Measurements from ENCODE around the gene SLC26A1.

Gene SLC26A1

DNA sequence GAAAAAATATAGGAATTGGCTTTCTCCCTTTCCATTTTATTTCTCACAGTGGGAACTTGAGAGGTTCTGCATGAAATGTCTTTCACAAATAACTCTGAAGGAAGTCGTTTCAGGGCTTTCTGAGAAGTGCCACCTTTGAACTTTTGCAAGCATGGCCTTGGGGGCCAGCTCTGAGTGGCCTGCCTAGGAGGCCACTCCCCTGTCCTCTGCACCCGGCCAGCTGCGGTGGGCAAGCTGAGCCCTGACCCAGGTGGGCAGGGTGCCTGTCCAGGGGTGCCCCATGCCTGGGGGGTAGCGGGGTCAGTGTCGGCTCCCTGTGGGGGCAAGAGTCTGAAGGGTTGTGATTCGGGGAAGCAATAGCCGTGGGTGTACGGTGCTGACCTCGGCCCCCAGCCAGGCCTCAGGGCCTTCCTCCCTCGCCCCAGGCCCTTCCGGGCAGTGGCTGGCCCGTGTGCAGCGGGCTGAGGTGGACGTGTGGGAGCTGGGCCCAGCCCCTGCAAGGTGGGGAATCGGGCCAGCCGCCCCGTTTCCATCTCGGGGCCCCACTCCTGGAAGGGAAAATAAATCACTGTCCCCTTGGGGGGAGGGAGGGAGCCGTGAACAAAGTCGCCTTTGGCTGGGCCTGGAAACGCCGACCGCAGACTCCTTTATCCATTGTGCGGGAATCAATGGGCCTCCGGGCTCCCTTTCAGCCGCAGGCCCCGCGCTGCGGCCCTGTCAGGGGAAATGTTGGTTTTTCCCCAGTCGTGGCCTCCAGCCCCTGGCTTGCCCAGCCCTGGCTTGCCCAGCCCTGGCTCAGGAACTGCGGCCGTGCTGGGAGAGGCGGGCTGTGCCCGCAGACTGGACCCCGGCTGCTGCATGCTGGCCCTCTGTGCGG, 21.3 kb upstream of the SLC26A1 start:
- no peak for DNase-seq (ENCODE audit: low read depth in 2 of 2)

DNA sequence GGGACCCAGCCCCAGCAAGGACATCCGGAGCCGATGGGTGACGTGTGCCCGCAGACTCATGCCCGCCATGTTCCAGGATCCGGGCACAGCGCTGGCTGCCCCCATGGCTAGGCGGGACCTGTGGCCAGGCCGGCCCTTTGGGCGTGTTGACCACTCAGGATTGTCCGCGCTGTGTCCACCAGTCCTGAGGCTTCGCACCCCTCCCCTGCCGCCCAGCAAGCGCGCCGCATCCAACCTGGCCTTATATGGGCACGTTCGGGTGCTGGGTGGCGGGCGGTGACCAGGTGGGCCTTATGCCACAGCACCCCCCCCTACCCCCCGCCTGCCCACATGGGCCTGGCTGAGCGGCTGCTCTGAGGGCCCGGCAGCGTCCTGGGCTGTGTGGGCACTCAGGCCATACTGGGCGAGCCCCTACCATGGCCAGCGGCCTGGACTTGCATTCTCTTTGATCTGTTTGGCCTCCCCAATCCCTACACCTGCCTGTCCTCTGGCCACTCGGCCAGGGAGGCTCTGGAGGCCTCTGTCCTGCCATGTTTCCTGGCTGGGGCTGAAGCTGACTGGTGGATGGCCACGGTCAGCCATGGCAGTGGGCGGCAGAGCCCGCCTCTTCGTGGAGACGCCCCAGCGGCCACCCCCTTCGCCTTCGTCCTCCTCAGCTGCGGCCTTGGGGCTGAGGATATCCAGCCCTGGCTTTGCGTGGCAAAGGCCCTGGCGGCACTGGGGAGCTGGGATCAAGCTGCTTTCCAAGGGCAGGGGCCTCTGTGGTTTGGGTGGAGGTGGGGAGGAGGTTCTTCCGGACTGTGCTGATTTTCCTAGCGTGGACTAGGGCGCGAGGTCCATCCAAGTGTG, 20.2 kb upstream of the SLC26A1 start:
- no peak for DNase-seq (ENCODE audit: low read depth in 2 of 2)

DNA sequence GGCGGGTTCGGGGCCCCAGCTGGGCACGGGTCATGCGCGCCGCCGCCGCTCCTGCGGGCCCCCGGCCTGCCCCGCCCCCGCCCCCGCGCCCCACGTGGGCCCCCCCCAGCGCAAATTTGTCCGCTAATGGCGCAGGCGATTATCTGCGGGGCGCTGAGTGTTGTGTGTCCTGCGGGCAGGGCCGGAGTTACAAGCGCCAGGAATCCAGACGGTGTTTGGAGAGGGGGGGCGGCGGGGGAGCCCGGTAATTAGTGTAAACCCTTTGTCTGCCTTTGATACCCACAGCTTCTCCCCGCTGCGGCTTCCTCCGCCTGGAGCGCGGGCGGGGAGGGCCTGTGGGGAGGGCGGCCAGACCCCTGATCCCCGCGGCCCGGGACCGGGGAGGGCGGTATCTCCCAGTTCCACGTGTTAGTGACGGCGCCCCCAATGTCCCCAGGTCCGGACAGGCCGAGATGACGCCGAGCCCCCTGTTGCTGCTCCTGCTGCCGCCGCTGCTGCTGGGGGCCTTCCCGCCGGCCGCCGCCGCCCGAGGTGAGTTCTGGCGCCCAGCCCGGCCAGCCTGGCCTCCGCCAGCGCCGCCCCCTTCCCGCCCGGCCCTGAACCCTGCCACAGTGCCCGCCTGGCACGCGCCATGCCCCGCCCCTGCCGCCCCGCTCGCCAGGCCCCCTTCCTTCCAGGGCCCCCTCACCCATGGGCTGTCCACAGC, 19.0 kb upstream of the SLC26A1 start:
- peak; percentile 11 to 23 for DNase-seq (ENCODE audit: low read depth in 2 of 2)

DNA sequence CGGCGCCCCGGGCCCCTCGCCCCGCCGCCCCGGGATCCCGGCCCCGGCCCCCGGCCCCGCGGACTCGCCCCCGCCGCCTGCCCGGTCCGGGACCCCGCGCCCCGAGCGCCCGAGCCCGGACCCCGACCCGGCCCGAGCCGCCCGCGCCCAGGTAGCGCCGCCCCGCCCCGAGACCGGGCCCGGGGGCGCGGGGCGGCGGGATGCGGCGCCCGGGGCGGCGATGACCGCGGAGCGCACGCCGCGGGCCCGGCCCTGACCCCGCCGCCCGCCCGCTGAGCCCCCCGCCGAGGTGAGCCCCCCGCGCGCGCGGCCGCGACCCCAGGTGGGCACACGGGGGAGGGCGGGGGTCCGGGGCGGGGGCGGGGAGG, 18.4 kb upstream of the SLC26A1 start:
- DNase-seq (ENCODE audit: low read depth in 2 of 2): no peak

DNA sequence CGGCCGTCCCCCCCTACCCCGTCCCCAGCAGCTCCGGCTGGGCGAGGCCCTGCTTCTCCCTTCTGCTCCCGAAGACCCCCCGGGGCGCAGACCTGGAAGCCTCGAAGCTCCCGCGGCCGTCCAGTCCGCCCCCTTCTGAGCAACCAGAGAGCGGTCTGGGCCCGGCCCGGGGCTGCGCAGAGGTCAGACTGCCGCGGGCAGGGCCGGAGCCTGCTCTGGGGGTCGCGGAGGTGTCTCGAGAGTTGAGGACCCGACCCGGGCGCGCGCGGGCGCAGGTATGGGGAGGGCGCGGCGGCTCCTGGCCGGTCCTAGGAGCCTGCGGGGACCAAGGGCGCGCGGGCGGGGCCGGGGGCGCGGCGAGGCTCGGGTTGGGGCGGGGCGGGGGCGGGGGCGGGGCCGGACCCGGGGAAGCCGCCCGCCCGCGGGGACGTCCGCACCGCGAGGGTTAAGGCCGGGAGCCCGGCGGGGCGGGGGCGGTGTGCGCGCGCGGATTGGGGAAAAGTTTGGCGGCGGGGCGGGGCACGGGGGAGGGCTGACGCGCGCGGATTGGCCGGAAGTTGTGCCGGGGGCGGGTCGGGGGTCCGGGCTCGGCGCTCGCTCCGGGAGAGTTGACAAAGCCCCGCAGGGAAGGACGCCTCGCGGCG, 17.9 kb upstream of the SLC26A1 start, which contains the start of gene FGFRL1:
TSS of gene FGFRL1 (plus strand) at position 605 of the 644 bp plus-strand sequence. CDS start 860 bp downstream, outside the sequence.
- DNase-seq (ENCODE audit: low read depth in 2 of 2): peak; percentile 78 to 79

DNA sequence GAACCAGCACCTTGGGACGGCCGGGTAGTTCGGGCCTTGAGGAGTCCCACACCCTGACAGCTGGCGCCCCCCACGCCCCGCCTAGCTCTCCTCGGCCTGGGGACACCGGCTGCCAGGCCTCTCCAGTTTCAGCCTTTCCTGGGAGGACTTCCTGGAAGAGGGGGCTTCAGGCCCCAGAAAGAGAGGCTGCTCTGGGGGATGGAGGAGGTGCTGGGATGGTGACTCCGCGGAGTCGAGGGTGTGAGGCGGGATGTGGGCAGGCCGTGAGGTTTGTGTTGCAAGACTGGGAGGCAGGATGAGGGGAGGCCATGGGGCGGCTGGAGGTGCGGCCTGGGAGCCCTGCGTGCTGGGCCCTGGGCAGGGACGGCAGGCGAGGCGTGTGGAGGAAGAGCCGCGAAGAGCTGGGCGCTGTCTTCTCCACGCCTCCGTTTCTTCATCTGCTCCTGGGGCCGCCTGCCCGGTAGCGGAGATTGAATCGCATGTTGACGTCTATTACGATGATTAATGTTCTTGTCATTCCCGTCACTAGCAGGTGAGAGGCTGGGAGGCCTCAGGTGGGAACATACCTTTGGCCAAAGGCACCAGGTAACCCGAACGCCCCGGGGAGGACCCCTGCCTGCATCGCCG, 17.3 kb upstream of the SLC26A1 start:
- DNase-seq (ENCODE audit: low read depth in 2 of 2): peak; percentile 29

DNA sequence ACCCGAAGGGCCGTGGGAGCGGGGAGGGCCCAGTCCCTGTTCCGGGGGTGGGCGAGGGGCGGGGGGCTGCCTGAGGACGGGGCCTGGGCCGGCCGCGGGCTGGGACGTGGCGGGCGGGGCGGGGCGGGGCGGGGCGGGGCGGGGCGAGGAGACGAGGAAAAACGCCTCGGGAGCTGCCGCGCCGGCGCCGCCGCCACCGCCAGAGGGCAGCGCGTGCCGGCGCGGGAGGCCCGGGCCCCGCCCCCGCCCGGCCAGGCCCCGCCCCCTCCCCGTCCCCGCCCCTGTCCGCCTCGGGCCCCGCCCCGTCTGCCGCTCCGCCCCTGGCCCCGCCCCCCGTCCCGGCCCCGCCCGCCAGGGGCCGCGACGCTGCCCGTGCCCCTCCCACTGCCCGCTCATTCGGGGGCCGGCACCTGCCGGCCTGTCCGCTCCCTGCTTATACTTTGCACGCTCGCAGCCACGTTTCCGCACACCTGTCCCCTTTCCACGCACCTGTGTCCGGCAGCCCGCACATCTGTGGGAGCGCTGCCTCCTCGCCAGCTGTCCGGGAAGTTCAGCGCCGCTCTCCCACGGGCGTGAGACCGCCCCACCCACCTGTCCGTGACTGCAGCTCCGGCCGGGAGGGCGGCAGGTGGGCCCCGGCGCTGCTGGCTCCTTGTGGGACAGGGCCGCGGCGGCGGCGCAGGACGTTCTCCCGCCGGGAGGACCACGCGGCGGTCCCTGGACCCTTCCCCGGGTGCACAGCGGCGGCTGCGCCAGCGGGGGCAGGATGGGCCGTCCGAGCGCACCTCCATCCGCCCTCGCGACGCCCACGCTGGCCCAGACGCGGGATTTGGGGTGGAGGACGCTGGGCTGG, 16.6 kb upstream of the SLC26A1 start:
- DNase-seq (ENCODE audit: low read depth in 2 of 2): peak; percentile 43 to 53

DNA sequence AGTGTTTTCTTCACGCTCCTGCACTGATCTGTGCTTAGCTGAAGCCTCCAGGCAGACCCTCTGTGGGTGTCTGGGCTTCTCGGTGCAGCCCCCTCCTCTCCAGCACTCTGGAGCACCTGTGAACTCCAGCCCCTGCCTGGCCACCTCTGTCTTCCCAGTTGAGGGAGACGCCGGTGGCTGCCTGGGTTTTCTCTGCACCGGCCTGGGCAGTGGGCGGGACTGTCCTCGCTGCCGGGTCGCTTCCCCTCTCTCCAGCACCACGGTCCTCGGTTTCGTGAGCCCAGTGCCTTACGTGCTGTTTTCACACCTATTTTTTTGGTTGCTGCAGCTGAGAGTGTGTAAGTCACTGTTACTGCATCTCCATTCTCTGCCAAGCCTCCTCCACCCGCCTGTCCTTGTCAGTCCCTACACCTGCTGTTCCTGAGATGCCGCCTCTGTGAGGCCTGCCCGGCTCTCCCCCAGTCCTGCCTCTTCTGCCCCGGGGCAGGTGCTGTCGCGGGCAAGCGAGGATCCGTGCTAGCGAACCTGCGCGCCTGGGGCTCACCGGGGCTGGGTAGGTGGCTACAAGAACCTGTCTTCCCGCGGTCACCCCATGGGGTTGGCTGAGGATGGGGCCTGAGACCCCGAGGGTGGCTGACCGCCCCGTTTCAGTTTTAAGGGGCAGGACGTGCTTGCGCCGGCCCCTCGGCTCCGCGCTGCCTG, 15.8 kb upstream of the SLC26A1 start:
- DNase-seq (ENCODE audit: low read depth in 2 of 2): no peak

DNA sequence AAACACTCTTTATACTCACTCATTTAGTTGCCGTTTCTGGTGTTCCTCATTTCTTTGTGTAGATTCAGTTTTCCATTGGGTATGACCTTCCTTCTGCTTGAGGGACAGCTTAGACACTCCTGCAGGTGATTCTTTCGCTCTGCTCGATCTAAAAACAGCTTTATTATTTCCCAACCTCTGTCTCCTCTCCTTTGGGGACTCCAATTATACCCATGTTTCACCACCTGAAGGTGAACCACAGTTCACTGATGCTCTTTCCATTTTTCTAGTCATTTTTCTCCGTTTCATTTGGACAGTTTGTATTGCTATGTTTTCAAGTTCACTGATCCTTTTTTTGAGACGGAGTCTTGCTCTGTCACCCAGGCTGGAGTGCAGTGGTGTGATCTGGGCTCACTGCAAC, 13.7 kb upstream of the SLC26A1 start:
- DNase-seq (ENCODE audit: low read depth in 2 of 2): no peak

DNA sequence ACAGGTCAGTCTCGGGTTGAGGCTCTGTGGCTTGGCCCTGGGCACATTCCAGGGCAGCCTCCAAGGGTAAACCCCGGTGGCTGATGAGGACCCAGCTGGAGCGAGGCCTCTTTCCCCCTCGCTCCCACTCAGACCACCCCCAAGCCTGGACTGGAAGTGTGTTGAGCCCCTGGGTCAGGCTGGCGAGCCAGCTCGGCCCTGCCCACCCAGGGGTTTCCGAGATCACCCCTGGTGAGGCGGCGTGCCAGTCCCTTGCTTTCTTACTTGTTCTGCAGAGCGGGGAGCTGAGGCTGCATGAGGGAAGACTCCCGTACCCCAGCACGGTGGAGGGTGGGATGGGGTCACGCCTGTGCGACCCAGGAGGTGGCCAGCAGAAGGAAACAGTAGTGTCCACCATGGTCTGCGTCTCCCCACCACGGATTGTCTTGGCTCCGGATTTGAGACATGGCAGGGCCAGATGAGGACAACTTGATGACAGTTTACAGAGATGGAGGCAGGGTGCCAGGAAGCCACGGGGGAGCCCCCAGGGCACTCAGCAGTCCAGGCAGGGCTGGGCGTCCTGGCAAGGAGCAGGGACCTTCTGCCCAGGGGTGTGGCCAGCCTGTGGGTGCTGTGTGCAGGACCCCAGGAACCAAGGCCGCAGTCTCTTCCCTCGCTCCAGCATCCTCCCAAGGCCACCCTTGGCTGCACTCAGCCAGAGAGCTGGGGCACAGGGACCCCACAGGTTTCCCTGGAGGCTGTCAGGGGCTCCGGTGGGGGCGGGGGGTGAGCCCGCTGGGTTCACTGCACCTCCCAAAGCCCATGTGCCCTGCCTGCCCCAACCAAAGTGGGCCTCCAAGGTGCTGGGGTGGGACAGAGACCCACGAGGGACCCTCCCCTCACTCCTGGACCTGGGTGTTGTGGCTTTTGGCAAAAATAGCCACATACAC, 11.6 kb upstream of the SLC26A1 start:
- no peak for DNase-seq (ENCODE audit: low read depth in 2 of 2)

DNA sequence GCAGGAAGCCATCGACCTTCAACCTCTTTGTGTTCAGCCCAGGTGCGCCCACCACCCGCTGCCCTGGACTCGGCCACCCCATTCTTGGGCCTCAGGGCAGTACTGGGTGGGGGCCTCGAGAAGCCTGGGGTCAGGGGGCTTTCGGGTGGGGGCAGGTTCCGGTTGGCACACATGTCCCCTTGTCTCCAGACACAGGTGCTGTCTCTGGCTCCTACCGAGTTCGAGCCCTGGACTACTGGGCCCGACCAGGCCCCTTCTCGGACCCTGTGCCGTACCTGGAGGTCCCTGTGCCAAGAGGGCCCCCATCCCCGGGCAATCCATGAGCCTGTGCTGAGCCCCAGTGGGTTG, 10.8 kb upstream of the SLC26A1 start:
- no peak for DNase-seq (ENCODE audit: low read depth in 2 of 2)

DNA sequence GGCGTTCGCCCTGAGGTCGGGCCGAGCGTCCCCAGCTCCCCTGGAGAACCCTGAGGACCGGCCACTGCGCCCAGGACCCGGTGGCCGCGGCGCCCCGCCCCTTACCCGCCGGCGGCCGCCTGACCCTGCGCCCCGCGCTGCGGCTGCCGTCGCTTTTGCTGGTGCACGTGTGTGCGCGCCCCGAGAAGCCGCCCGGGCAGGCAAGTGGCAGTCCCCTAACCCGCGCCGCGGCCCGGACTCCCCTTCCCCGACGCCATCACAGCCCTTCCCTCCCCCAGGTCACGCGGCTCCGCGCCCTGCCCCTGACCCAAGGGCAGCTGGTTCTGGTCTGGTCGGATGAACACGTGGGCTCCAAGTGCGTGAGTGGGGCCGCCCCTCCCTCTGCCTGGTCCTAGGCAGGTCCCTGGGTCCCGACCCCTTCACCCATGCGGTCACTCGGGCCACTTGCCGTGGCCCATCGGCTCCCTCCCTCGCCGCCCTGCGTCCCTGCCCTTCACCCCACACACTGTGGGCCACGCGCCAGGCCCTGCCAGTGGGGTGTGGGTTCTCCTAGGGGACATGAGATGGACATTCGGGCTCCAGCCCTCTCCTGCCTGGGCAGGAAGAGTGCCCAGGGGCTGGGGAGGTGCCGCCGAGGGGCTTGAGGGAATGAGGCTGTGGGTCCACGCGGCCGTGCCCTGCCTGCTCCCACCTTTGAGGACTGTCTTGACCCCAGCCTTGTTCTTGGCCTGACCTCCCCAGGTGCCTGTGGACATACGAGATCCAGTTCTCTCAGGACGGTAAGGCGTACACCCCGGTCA, 10.3 kb upstream of the SLC26A1 start:
- DNase-seq (ENCODE audit: low read depth in 2 of 2): no peak

DNA sequence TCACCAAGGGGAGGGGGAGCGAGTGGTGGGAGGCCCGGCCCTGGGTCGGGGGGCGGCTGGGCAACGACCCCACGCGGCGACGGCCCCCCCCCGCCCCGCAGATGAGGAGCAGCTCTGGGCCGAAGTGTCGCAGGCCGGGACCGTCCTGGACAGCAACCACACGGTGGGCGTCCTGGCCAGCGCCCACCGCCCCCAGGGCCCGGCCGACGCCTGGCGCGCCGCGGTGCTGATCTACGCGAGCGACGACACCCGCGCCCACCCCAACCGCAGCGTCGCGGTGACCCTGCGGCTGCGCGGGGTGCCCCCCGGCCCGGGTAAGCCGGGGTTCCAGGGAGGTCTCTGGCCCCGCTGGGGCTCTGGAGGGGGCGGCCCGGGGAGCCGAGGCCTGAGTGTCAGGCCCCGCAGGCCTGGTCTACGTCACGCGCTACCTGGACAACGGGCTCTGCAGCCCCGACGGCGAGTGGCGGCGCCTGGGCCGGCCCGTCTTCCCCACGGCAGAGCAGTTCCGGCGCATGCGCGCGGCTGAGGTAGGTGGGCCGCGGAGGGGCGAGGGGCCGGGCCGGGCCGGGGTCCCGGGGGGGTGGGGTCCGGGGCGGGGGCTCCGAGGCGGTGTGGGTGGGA, 9.5 kb upstream of the SLC26A1 start:
- DNase-seq (ENCODE audit: low read depth in 2 of 2): no peak

DNA sequence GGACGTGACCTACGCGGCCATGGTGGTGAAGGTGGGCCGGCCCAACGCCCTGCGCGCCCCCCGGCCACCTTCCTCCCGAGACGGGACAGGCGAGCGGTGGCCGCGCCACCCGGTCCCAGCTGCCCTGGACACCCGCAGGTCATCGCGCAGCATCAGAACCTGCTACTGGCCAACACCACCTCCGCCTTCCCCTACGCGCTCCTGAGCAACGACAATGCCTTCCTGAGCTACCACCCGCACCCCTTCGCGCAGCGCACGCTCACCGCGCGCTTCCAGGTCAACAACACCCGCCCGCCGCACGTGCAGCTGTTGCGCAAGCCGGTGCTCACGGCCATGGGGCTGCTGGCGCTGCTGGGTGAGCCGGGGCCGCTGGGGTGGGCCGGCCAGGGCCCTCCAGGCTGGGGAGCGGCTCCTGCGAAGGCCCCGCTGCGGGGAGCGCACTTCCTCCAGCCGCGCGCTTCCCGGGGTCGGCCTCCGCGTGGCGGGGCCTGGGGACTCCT, 9.0 kb upstream of the SLC26A1 start:
- no peak for DNase-seq (ENCODE audit: low read depth in 2 of 2)

DNA sequence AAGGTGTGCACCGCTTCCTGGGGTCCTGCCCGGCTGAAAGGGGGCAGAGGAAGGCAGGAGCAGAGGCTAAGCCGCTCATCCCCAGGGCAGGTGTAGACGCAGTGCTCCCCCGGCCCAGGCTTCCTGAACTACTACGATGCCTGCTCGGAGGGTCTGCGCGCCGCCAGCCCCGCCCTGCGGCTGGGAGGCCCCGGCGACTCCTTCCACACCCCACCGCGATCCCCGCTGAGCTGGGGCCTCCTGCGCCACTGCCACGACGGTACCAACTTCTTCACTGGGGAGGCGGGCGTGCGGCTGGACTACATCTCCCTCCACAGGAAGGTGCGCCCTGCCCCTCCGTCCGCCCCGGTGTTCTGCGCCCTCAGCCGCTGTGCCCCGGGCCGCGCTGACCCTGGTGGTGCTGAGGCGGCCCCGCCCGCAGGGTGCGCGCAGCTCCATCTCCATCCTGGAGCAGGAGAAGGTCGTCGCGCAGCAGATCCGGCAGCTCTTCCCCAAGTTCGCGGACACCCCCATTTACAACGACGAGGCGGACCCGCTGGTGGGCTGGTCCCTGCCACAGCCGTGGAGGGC, 8.4 kb upstream of the SLC26A1 start:
- DNase-seq (ENCODE audit: low read depth in 2 of 2): no peak

DNA sequence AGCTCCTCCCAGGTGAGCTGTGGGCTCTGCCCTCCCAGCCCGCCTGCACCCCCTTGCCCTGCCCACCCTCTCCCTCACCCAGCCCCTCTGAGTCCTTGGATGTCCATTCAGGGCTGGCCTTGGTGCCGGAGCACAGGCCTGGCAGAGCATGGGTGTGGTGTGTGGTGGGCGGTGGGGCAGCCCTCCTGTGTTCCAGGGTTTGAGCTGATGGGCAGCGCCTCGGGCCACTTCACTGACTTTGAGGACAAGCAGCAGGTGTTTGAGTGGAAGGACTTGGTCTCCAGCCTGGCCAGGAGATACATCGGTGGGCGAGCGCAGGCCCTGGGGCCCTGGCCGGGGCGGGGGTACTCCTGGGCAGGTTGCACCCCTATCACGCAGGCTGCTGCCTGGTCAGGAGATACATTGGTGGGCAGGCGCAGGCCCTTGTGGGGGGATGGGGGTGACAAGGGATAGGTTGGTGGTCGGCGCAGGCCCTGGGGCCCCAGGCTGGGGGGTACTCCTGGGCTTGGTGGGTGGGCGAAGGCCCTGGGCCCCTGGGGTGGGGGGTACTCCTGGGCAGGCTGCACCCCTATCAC, 7.6 kb upstream of the SLC26A1 start:
- DNase-seq (ENCODE audit: low read depth in 2 of 2): no peak
